Activated CD4-positive, alpha-beta T cell treated with anti-CD3 and anti-CD28 coated beads for 36 hours (primary cell): ENCODE data around the gene SDHB. TPM values are rescaled to one million over a fixed set of nuclear protein-coding genes. Genes with fewer than 3 reads are reported as not detected.
A peak's percentile ranks its signal among the peaks of the same experiment; 100 is the strongest.

Experiments used
- ATAC-seq: fragments of 200-7000 bp; cut with Tn5 transposase; one replicate; pipeline ENCODE4 v1.10.0; 2021; ENCODE audit warnings: mild to moderate bottlenecking, moderate library complexity
- CTCF ChIA-PET: fragments of 350-600 bp; sonication (Branson Sonifier 250); formaldehyde crosslinking; loops from one replicate; lab custom pipeline; 2021; ENCODE audit warnings: antibody characterized with exemption; lab: Charles Lee
- POLR2A ChIA-PET: fragments of 350-600 bp; sonication (Branson Sonifier 250); formaldehyde crosslinking; loops from one replicate; lab custom pipeline; 2021; ENCODE audit warnings: antibody characterized with exemption, inconsistent platforms; lab: Charles Lee
- DNase-seq: peaks from one replicate; pipeline ENCODE4 v3.0.0-alpha.2; 2020
- H3K27ac Mint-ChIP-seq: one replicate; pipeline ENCODE4 v1.8.0; 2021; ENCODE audit warnings: mixed read lengths
- H3K27me3 Mint-ChIP-seq: one replicate; pipeline ENCODE4 v1.8.0; 2021; ENCODE audit warnings: mixed read lengths
- H3K36me3 Mint-ChIP-seq: one replicate; pipeline ENCODE4 v1.8.0; 2021; ENCODE audit warnings: low read depth, mixed read lengths
- H3K4me1 Mint-ChIP-seq: one replicate; pipeline ENCODE4 v1.8.0; 2021; ENCODE audit warnings: mixed read lengths
- H3K4me3 Mint-ChIP-seq: one replicate; pipeline ENCODE4 v1.8.0; 2021; ENCODE audit warnings: mild to moderate bottlenecking, moderate library complexity, mixed read lengths
- H3K9me3 Mint-ChIP-seq: one replicate; pipeline ENCODE4 v1.8.0; 2021; ENCODE audit warnings: low read depth, mixed read lengths
- intact Hi-C, 2 experiments: fragments of 100-400 bp; cut with DNase I in 1 of 2; cut with micrococcal nuclease in 1 of 2; formaldehyde crosslinking; loops; one replicate each; pipeline versions ENCODE4 v1.14.2 to v1.15.1; 2022 to 2024; cut with DNase I, micrococcal nuclease
- total RNA-seq, 2 experiments: library from RNA; stranded (reverse); gene quantifications; one replicate each; pipeline ENCODE4 v1.2.3, GENCODE V29; 2021

SDHB gene
- total RNA-seq, 2 experiments from 2014 or later, result 132 to 149 TPM

DNA sequence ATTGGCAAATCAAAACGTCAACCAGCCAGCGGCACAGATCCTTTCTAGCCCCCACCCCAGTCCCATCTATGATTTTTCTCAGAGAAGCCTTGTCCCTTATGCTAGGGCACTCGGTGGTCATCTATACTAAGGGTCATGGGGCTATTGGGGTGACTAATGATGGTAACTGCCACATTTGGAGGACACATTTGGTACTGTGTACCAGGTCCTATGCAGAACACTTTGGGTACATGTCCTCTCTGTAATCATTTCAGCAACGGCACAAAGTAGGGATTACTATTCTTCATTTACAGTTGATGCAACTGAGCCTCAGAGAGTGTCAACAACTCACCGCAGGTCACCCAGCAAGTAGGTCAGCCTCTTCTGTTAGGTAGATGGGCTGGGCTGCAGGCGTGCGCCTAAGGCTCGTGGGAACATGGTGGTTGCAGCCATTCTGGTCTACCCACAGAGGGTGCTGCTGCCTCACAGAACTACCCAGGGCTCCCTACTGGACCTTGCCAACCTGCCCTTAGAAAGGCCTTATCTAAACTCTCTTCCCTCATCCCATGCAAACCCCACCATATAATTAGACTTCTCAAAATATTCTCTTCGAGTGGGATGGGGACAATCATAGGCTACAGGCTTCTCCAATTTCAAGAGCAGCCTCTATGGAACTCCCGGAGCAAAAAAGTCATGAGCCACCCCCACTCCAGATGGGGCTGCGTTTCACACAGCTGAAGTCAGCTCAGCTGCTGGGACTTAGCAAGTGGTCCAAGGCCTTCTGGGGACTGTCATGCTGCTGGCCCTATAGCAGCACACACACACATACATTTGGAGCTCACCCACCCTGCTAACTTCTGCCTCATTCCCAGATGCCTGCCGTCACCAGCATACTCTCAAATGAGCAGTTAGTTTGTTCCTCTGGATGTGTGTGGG is 5.8 kb upstream of the SDHB start:
- peaks cover 3% of the 10 kb centered on the region for H3K27me3 Mint-ChIP-seq
- ChIA-PET CTCF (interaction anchor here (1.2 kb wide), 1 partner anchor 347 kb away, joined by 3 read pairs; no protein-coding TSS in a partner anchor), POLR2A (no interaction called here)
- H3K9me3 Mint-ChIP-seq, result no peaks in the 10 kb centered on the region
- H3K27ac Mint-ChIP-seq, result no peak overlapping the region
- no peaks in the 10 kb centered on the region for H3K36me3 Mint-ChIP-seq
- no peak overlapping the region for H3K4me3 Mint-ChIP-seq
- DNase-seq, result peak; percentile 65
- H3K4me1 Mint-ChIP-seq, result no peaks in the 10 kb centered on the region
- ATAC-seq, result peak; percentile 84
- intact Hi-C loops, result loop anchor here (1.0 to 10.0 kb wide), 4 partner anchors 178 to 695 kb away; partner anchors contain the start of gene SZRD1 (in 1 of the 2)

DNA sequence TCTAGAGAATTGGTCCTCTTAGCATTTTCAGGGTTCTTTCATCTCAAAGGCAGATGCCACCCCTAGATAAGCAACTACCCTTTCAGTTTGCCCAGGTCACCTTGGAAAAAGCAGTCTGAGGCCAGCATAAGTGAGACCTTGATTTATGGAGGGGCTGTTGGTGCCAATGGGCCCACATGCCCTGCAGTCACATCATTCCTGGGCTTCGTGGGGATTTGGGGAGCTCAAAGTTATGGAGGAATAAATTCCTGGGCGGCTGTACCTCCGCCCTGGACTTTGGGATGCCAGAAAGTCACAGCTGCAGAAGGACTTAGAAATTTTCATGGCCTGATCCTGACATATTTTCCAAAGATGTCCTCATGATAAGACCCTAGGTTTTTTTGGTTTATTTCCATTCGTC is 2.7 kb upstream of the SDHB start:
- H3K4me1 Mint-ChIP-seq, result peaks cover 10% of the 10 kb centered on the region
- DNase-seq (no peak), ATAC-seq (no peak)
- H3K4me3 Mint-ChIP-seq, result no peak overlapping the region
- no peaks in the 10 kb centered on the region for H3K9me3 Mint-ChIP-seq
- peaks cover 3% of the 10 kb centered on the region for H3K27me3 Mint-ChIP-seq
- no peak overlapping the region for H3K27ac Mint-ChIP-seq
- intact Hi-C loops, result loop anchor here (5.0 to 10.0 kb wide), 2 partner anchors 181 to 692 kb away; partner anchors contain the start of gene SZRD1 (in 1 of the 2)
- POLR2A ChIA-PET, result no interaction called here
- CTCF ChIA-PET, result interaction anchor here (0.7 kb wide), 1 partner anchor 24 kb away, joined by 3 read pairs; no protein-coding TSS in a partner anchor
- no peaks in the 10 kb centered on the region for H3K36me3 Mint-ChIP-seq

DNA sequence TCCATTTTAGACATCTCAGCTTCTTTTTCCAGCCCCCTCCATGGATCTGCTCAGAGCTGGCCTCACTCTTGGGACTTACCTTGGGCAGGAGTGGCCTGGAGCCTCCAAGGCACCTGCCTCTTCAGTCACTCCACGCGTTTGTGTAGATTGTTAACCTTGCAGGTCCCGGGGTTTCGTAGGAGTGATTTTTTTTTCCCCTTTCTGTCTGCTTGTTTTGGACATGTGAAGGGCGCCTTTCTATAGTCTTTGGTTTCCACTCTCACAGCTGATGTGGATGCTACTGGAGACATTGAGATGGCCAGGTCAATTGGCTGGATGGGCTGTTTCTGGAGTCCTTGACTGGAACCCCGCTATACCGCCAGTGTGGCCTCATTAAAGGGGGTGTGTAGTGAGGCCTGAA is 2.0 kb upstream of the SDHB start:
- Mint-ChIP-seq H3K27ac (no peak overlapping the region), H3K9me3 (no peaks in the 10 kb centered on the region), H3K4me3 (no peak overlapping the region), H3K4me1 (peaks cover 18% of the 10 kb centered on the region), H3K36me3 (peaks cover 7% of the 10 kb centered on the region), H3K27me3 (peaks cover 3% of the 10 kb centered on the region)
- ChIA-PET POLR2A (no interaction called here), CTCF (interaction anchor here (0.7 kb wide), 1 partner anchor 25 kb away, joined by 3 read pairs; no protein-coding TSS in a partner anchor)
- intact Hi-C loops, result loop anchor here (2.0 to 10.0 kb wide), 4 partner anchors 63 to 691 kb away; partner anchors contain the start of genes PADI2 (in 1 of the 2) and SZRD1 (in 1 of the 2)
- DNase-seq (no peak), ATAC-seq (no peak)

DNA sequence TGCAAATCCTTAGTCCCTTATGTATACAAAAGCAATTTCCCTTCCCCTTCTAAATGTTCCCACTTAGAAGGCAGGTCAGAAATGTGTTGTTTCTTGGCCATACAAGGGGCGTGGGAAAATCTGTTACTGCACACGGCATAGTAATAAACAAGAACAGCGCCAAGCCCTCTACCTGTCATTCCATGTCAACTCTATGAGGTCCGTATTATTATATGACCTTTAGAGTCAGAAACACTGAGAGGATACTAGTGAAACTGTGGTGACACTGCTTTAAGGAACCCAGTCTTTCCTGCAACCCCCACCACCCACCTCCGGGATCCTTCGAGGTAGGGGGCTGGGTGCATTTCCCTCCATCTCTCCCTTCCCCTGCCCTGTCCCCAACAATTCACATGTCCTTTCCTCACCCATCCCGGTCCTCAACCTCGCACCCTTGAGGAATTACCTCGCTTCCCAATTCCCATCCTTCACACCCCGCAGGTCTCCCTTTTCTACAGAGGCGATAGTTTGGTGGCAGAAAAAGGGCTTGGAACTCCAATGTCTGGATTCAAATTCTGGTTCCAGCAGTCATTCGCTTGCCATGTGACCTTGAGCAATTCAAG is 647 bp downstream of the SDHB start:
- Mint-ChIP-seq H3K36me3 (peaks cover 12% of the 10 kb centered on the region), H3K4me1 (peaks cover 21% of the 10 kb centered on the region), H3K9me3 (no peaks in the 10 kb centered on the region), H3K4me3 (peak overlapping the region; percentile 94), H3K27ac (peak overlapping the region; percentile 97), H3K27me3 (peaks cover under 1% of the 10 kb centered on the region)
- ATAC-seq (no peak), DNase-seq (peak; percentile 9)
- intact Hi-C loops, result loop anchor here in 1 of 2 experiments (10.0 kb wide), 1 partner anchor 688 kb away; the partner anchor contains the start of gene SZRD1
- ChIA-PET POLR2A (no interaction called here), CTCF (interaction anchor here (0.6 kb wide), 1 partner anchor 32 kb away, joined by 4 read pairs; no protein-coding TSS in a partner anchor)

DNA sequence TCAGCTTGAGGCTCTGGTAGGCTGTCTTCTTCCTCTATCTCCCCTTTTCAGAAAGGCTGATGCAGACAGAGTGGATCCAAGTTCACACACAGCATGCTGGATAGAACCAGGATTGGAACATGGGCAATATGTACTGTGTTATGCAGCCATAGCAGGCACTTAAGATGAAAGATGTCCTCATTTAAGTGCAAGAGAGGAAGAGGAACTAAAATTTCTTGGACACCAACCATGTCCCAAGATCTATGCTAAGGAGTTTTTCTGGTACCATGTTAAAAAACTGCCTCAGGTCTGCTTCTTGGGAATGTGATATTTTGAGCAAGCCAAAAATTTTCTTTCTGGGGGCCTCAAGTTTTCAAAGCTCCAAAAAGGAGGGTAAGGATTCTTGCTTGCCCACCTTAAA is 1.2 kb downstream of the SDHB start:
- peak overlapping the region; percentile 94 for H3K4me3 Mint-ChIP-seq
- H3K9me3 Mint-ChIP-seq, result no peaks in the 10 kb centered on the region
- POLR2A ChIA-PET, result no interaction called here
- DNase-seq (no peak), ATAC-seq (no peak)
- H3K36me3 Mint-ChIP-seq, result peaks cover 12% of the 10 kb centered on the region
- intact Hi-C loops, result loop anchor here in 1 of 2 experiments (10.0 kb wide), 1 partner anchor 688 kb away; the partner anchor contains the start of gene SZRD1
- peak overlapping the region; percentile 47 for H3K27ac Mint-ChIP-seq
- CTCF ChIA-PET, result no interaction called here
- no peaks in the 10 kb centered on the region for H3K27me3 Mint-ChIP-seq
- H3K4me1 Mint-ChIP-seq, result peaks cover 21% of the 10 kb centered on the region

DNA sequence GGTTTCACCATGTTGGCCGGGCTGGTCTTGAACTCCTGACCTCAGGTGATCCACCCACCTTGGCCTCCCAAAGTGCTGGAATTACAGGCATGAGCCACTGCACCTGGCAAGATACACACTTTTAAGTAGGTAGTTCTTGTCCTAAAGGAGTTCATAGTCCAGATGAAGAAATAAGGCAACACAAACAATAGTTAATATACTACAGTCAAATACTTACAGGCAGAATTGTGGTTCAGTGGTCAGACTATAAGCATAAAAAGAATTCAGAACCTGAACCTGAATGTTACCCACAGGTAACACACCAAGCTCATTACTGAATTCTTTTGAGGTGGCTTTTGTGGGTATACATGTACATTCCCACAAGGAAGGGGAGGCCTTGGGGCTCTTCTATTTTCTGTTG is 1.8 kb downstream of the SDHB start:
- H3K4me1 Mint-ChIP-seq, result peaks cover 21% of the 10 kb centered on the region
- ChIA-PET CTCF (no interaction called here), POLR2A (no interaction called here)
- no peaks in the 10 kb centered on the region for H3K27me3 Mint-ChIP-seq
- intact Hi-C loops, result loop anchor here in 1 of 2 experiments (10.0 kb wide), 1 partner anchor 687 kb away; the partner anchor contains the start of gene SZRD1
- no peak for ATAC-seq
- H3K4me3 Mint-ChIP-seq, result peak overlapping the region; percentile 94
- H3K27ac Mint-ChIP-seq, result no peak overlapping the region
- peaks cover 12% of the 10 kb centered on the region for H3K36me3 Mint-ChIP-seq
- H3K9me3 Mint-ChIP-seq, result no peaks in the 10 kb centered on the region
- no peak for DNase-seq

DNA sequence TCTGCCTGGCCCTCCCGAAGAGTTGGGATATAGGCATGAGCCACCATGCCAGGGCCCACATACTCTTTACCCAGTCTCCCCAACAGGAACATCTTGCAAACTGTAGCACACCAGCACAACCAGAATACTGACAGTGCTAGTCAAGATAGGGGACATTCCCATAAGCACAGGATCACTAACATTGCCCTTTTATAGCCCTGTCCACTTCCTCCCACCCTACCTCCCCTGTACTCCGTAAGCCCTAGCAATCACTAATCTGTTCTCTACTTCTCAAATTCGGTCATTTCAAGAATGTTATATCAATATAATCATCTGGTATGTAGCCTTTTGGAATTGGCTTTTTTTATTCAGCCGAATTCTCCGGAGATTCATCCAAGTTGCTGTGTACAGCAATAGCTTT is 5.9 kb downstream of the SDHB start:
- Mint-ChIP-seq H3K27ac (no peak overlapping the region), H3K4me1 (peaks cover 27% of the 10 kb centered on the region), H3K4me3 (no peak overlapping the region), H3K9me3 (no peaks in the 10 kb centered on the region), H3K36me3 (peaks cover 31% of the 10 kb centered on the region), H3K27me3 (no peaks in the 10 kb centered on the region)
- intact Hi-C loops, result loop anchor here (2.0 kb wide), 2 partner anchors 85 to 97 kb away; no protein-coding TSS in a partner anchor
- ChIA-PET POLR2A (no interaction called here), CTCF (interaction anchor here (0.6 to 4.3 kb wide), 6 partner anchors 13 to 1360 kb away, joined by 3 to 22 read pairs (median 3); no protein-coding TSS in a partner anchor)
- no peak for ATAC-seq
- DNase-seq, result no peak

DNA sequence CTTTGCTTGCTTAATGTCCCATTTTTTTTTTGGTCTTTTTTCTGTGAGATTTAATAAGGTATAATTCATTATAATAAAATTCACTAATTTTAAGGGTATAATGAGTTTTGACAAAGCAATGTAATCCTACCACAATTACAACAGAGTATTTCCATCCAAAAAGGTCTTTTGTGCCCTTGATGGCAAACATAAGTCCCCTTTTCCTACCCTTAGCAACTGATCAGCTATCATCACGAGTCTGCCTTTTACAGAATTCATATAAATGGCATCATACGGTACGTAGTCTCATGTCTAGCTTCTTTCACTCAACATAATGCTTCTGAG is 7.5 kb downstream of the SDHB start:
- ATAC-seq (no peak), DNase-seq (no peak)
- ChIA-PET POLR2A (interaction anchor here (0.7 kb wide), 2 partner anchors 13 to 94 kb away, joined by 3 read pairs; no protein-coding TSS in a partner anchor), CTCF (interaction anchor here (0.6 to 4.3 kb wide), 9 partner anchors 11 to 1856 kb away, joined by 3 to 22 read pairs (median 4); partner anchors contain the start of gene ALDH4A1)
- Mint-ChIP-seq H3K4me3 (no peak overlapping the region), H3K9me3 (no peaks in the 10 kb centered on the region), H3K27me3 (no peaks in the 10 kb centered on the region), H3K36me3 (peaks cover 39% of the 10 kb centered on the region), H3K27ac (no peak overlapping the region), H3K4me1 (peaks cover 14% of the 10 kb centered on the region)
- intact Hi-C loops, result loop anchor here (2.0 kb wide), 2 partner anchors 83 to 95 kb away; no protein-coding TSS in a partner anchor

DNA sequence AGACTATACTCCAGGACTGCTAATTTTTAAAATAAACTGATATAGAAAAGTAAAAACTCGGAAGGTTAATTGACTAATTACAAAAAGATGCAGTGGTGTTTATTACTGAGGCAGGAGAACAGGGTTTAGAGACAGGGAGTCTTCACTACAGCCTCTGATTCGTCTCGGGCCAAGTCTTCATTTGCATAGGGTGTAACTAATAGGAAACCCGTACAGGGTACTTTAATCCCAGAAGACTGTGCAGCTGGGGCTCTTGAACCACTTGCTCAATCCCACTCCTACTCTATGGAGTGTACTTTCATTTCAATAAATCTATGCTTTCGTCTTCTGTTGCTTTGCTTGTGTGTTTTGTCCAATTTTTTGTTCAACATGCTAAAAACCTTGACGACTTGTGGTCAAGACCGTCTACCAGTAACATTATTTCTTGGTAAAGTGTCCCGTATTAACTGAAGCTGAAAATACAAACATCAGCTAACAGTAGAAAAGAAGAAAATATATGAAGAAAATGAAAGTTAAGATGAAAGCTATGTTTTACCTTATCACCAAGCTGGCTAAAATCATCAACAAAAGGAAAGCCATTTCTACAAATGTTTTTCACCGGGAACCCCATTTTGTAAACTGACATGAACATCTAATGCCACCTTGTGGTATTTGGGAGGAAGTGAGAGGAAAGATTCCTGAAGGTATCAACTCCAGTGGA is 8.0 kb downstream of the SDHB start:
- POLR2A ChIA-PET, result interaction anchor here (0.7 kb wide), 1 partner anchor 13 kb away, joined by 3 read pairs; no protein-coding TSS in a partner anchor
- peak overlapping the region; percentile 42 for H3K27ac Mint-ChIP-seq
- H3K9me3 Mint-ChIP-seq, result no peaks in the 10 kb centered on the region
- no peak for DNase-seq
- no peak for ATAC-seq
- peaks cover 9% of the 10 kb centered on the region for H3K4me1 Mint-ChIP-seq
- intact Hi-C loops, result loop anchor here (2.0 kb wide), 2 partner anchors 83 to 95 kb away; no protein-coding TSS in a partner anchor
- CTCF ChIA-PET, result interaction anchor here (0.6 to 4.3 kb wide), 10 partner anchors 11 to 1857 kb away, joined by 3 to 22 read pairs (median 4); partner anchors contain the start of gene ALDH4A1
- H3K36me3 Mint-ChIP-seq, result peaks cover 34% of the 10 kb centered on the region
- no peak overlapping the region for H3K4me3 Mint-ChIP-seq
- H3K27me3 Mint-ChIP-seq, result no peaks in the 10 kb centered on the region

DNA sequence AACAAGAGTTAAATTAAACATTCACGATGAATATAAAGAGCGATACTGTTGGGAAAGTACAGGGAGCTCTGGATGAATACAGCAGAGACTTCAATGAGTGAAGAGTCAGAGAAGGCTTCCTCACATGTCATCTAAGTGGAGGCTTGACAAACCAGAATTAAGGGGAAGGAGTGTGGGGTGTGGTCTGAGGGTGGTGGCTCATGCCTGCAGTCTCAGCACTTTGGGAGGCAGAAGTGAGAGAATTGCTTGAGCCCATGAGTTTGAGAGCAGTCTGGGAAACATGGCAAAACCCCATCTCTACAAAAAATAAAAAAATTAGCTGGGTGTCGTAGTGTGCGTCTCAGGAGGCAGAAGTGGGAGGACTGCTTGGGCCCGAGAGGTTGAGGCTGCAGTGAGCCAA is 8.7 kb downstream of the SDHB start:
- Mint-ChIP-seq H3K36me3 (peaks cover 31% of the 10 kb centered on the region), H3K27me3 (no peaks in the 10 kb centered on the region), H3K9me3 (no peaks in the 10 kb centered on the region), H3K27ac (no peak overlapping the region), H3K4me1 (peaks cover 6% of the 10 kb centered on the region), H3K4me3 (no peak overlapping the region)
- no peak for DNase-seq
- CTCF ChIA-PET, result interaction anchor here (0.7 to 4.3 kb wide), 8 partner anchors 9 to 105 kb away, joined by 3 to 22 read pairs (median 4); no protein-coding TSS in a partner anchor
- intact Hi-C loops, result no loop called here
- POLR2A ChIA-PET, result no interaction called here
- ATAC-seq, result no peak
